Heart right ventricle (tissue), 16 donors: ENCODE results near the gene GAB1. TPM values are rescaled to one million over a fixed set of nuclear protein-coding genes. Genes with fewer than 3 reads are reported as not detected.

Experiments
- ATAC-seq, 8 donors: fragments of 200-7000 bp; cut with Tn5 transposase; one replicate each; pipeline ENCODE4 v1.9.1; 2020; ENCODE audit warnings: mild to moderate bottlenecking in 8 of 8, moderate library complexity in 8 of 8, moderate number of reproducible peaks in 1 of 8
- DNase-seq, 2 donors: peaks; one replicate each; pipeline ENCODE4 v3.0.0-alpha.2; 2020
- H3K27ac ChIP-seq, 10 donors: fragments of 200-600 bp; sonication (generic) in 2 of 10; one replicate each; pipeline versions ENCODE4 v1.5.0 to v1.8.0; 2020 to 2022; ENCODE audit warnings: mild to moderate bottlenecking in 3 of 10
- H3K27me3 ChIP-seq, 7 donors: fragments of 200-600 bp; one replicate each; pipeline ENCODE4 v1.8.0; 2021 to 2022; ENCODE audit warnings: mild to moderate bottlenecking in 2 of 7
- H3K36me3 ChIP-seq, 9 donors: fragments of 200-600 bp; sonication (generic) in 1 of 9; one replicate each; pipeline versions ENCODE4 v1.5.0 to v1.8.0; 2020 to 2022; ENCODE audit warnings: mild to moderate bottlenecking in 2 of 9
- H3K4me1 ChIP-seq, 9 donors: fragments of 200-600 bp; sonication (generic) in 1 of 9; one replicate each; pipeline versions ENCODE4 v1.5.0 to v1.8.0; 2020 to 2022; ENCODE audit warnings: mild to moderate bottlenecking in 4 of 9
- H3K4me3 ChIP-seq, 10 donors: fragments of 200-600 bp; sonication (generic) in 2 of 10; one replicate each; pipeline versions ENCODE4 v1.5.0 to v1.8.0; 2020 to 2022; ENCODE audit warnings: mild to moderate bottlenecking in 7 of 10, moderate library complexity in 2 of 10
- H3K9me3 ChIP-seq, 11 donors: fragments of 200-600 bp in 10 of 11; sonication (generic) in 2 of 11; one replicate each; pipeline versions ENCODE4 v1.5.0 to v1.8.0; 2013 to 2022; ENCODE audit warnings: mild to moderate bottlenecking in 2 of 11, control low read depth in 1 of 11, moderate library complexity in 1 of 11
- CTCF ChIP-seq, 9 donors: fragments of 200-600 bp; sonication (generic) in 2 of 9; IDR thresholded peaks; one replicate each; pipeline versions ENCODE4 v1.5.0 to v1.8.0; 2021 to 2022; ENCODE audit warnings: antibody characterized with exemption in 9 of 9, mild to moderate bottlenecking in 5 of 9, moderate library complexity in 1 of 9
- WGBS, 2 donors: extraction: QIAGEN DNeasy Blood & Tissue Kit; methylation state at CpG; one replicate each; pipeline ENCODE4 v1.1.7; 2013; ENCODE audit warnings: inconsistent platforms in 1 of 2; 5-methylcytosine and 5-hydroxymethylcytosine counted together
- intact Hi-C, 10 donors: fragments of 100-400 bp; cut with DNase I; formaldehyde crosslinking; loops; one replicate each; pipeline versions ENCODE4 v1.11.1 to v1.14.2; 2022
- polyA plus RNA-seq, 2 donors: library from polyadenylated mRNA; stranded (reverse); fragments of 200-250 nt; gene quantifications; one replicate each; pipeline ENCODE4 v1.2.3, GENCODE V29; 2013
- total RNA-seq, 10 donors: library from RNA; stranded (reverse); fragmentation: NEBNext Ultra II Directional in 3 of 10; extraction: Animal tissue kit (Norgen Biotek cat#: 25700) in 3 of 10; gene quantifications; one replicate each; pipeline versions ENCODE4 v1.2.1 to v1.2.4, GENCODE V29; 2021 to 2023
- donor health status: Arrhythmogenic right ventricular cardiomyopathy.
- donor health status: ischemic (EF 13 %, LVEDD 7.1; RV severe dilation, severe dysfunction).
- donor health status: healthy with polysubstance abuse.
- donor health status: DM: no; HTN: yes; CAD: no.
- donor health status: DM: no; HTN: no; CAD: no.
- donor health status: ischemic (EF 25% LVEDD 6.9; RV normal size, moderate dysfunction).
- donor health status: ischemic (EF 25% LVEDD 5.7; RV mildly dilated, moderate dysfunction).
- donor health status: healthy.
- donor health status: DM: yes; HTN: yes; CAD: no.
- donor health status: Ischemic cardiomyopathy.
- donor health status: ischemic (EF 35%, LVEDD 5.7; RV mildly dilated, moderate dysfunction).
- donor health status: nonischemic (EF 11% LVEDD 7.7; RV severe dilation, severe dysfunction).
- donor health status: DM: yes; HTN: yes; CAD: no.
- donor health status: PGD.
- donor health status: ischemic (EF 29% LVEDD 5.4; RV normal size, mild dysfunction).
- donor health status: nonischemic (EF 23%, LVEDD 6.1; RV moderate dilation, normal function).

GAB1 gene
- total and polyA plus RNA-seq, 12 donors, result 7.8 to 130 (median 95.3) TPM

- intact Hi-C loops, result no loop called here
- H3K27ac ChIP-seq, result peak overlapping the region in 1 of 10 donors; percentile 56
- H3K4me3 ChIP-seq, result no peak overlapping the region
- peak in 1 of 9 donors; percentile 17 for TF ChIP-seq CTCF (IDR thresholded peaks at IDR 0.05)
- ATAC-seq (no peak), DNase-seq (no peak)
- no peaks in the 10 kb centered on the region for H3K9me3 ChIP-seq
- H3K36me3 ChIP-seq, result peaks cover 0 to 72% (median 26%) of the 10 kb centered on the region in 9 donors
- 51 to 63% methylated on average over 4 of the region's 4 CpGs for WGBS, 2 donors
- H3K27me3 ChIP-seq, result no peaks in the 10 kb centered on the region
- H3K4me1 ChIP-seq, result peaks cover 0 to 45% (median 21%) of the 10 kb centered on the region in 9 donors
Observed at GRCh38 chr4:143441678-143442077, 105.0 kb downstream of the GAB1 start.

DNA sequence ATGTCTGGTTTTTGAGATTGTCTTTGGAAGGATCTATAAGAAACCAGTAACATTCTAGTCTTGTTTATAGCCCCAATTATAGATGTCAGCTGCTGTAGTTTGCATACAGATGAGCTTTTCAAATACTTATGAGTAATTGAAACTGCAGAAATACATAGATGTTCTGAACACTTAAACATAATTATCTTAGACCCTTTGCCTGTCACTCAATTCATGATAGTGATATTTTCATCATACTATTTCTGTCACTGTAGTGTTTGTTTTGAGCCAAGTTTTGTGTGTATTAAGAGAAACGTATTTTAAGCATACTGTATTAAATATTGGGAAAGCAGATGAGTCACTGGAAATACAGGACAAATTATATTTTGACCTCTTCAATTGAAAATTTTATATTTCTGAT is 107.1 kb downstream of the GAB1 start:
- Histone ChIP-seq H3K27ac (peak overlapping the region in 1 of 10 donors; percentile 28), H3K9me3 (no peaks in the 10 kb centered on the region), H3K36me3 (peaks cover 0 to 51% (median 17%) of the 10 kb centered on the region in 9 donors), H3K4me3 (no peak overlapping the region), H3K4me1 (peaks cover 0 to 45% (median 21%) of the 10 kb centered on the region in 9 donors), H3K27me3 (no peaks in the 10 kb centered on the region)
- intact Hi-C loops, result no loop called here
- WGBS, 2 donors, result 27 to 32% methylated on average over 1 of the region's 1 CpG
- no peak for ATAC-seq
- no peak for DNase-seq
- TF ChIP-seq CTCF (IDR thresholded peaks at IDR 0.05), result no peak

DNA sequence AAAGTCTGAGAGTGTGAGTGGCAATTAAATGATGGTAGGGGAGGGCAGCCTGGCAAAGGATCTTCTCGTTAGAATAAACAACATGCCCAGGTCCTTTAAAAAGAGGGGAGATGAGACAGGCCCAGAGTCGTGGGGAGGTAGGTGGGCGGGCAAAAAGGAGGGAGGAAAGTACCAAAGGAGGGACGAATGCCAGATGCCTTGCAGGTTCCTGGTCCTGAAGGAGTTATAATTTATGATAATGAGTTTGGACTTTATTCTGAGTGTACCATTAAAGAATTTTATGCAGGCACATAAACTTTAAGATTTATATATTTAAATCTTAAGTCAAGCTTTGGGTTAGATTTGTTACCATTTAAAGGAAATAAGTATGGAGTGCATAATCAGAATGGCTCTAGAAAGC is 114.5 kb downstream of the GAB1 start:
- Histone ChIP-seq H3K4me1 (peaks cover 0 to 19% (median 8%) of the 10 kb centered on the region in 9 donors), H3K27ac (no peak overlapping the region), H3K4me3 (no peak overlapping the region), H3K36me3 (peaks cover 0 to 41% (median 0%) of the 10 kb centered on the region in 9 donors), H3K27me3 (no peaks in the 10 kb centered on the region), H3K9me3 (no peaks in the 10 kb centered on the region)
- DNase-seq, result no peak
- intact Hi-C loops, result no loop called here
- no peak for ATAC-seq
- TF ChIP-seq CTCF (IDR thresholded peaks at IDR 0.05), result no peak
- 69 to 73% methylated on average over 4 of the region's 4 CpGs for whole genome bisulfite sequencing, 2 donors

DNA sequence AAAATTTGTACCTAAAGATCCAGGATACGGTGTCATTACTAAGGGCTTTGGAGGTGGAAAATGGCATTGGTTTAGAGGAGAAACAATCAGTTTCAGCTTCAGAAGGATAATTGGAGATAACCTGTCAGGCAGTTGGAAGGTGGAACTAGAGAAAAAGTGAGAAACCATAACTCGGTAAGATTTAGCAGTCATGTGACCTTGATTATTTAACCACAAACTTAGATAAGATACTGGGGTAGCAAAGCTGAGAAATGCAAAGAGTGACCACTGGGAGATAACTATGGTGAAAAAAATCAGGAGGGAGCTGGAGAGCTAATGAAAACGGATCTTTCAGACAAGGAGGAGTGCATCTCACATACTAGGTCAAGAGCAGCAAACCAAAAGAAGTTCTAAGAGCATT is 118.5 kb downstream of the GAB1 start:
- Histone ChIP-seq H3K4me1 (peaks cover 0 to 19% (median 8%) of the 10 kb centered on the region in 9 donors), H3K36me3 (peaks cover 0 to 69% (median 6%) of the 10 kb centered on the region in 9 donors), H3K27ac (peak overlapping the region in 8 of 10 donors; percentile 17 to 49 (median 24)), H3K9me3 (no peaks in the 10 kb centered on the region), H3K27me3 (no peaks in the 10 kb centered on the region), H3K4me3 (no peak overlapping the region)
- 39 to 50% methylated on average over 3 of the region's 3 CpGs for WGBS, 2 donors
- TF ChIP-seq CTCF (IDR thresholded peaks at IDR 0.05), result no peak
- intact Hi-C loops, result no loop called here
- no peak for DNase-seq
- no peak for ATAC-seq
